ENCODE data around the gene LPAR5. TPM values are rescaled to one million over a fixed set of nuclear protein-coding genes. Genes with fewer than 3 reads are reported as not detected.

LPAR5 gene
- polyA plus RNA-seq (2013, experiment 1 of 2): 0.37 TPM
- polyA plus RNA-seq (2013, experiment 2 of 2): 0.28 TPM

GRCh38 chr12:6635856-6636531 lies at the start of gene LPAR5:
LPAR5 (minus strand) TSS chr12:6635959; CDS start chr12:6621248, 14,711 bp downstream.
- Histone ChIP-seq H2BK15ac (replicated peaks; ENCODE audit: low read depth) (no peak within 1 kb of the TSS), H3K79me2 (ENCODE audit: control insufficient read depth, insufficient read depth, low read length) (no peaks in the 10 kb centered on the region), H2BK120ac (ENCODE audit: low read depth, low read length) (no peak within 1 kb of the TSS), H3K23ac (ENCODE audit: low read length) (no peak within 1 kb of the TSS), H3K4me1 (ENCODE audit: control insufficient read depth, low read depth, low read length) (peaks cover 8% of the 10 kb centered on the region), H3K4ac (ENCODE audit: low read depth, low read length) (no peak within 1 kb of the TSS), H4K5ac (ENCODE audit: low read length) (no peak within 1 kb of the TSS), H3K36me3 (ENCODE audit: control insufficient read depth, insufficient read depth, low read length) (no peaks in the 10 kb centered on the region), H3K4me3 (ENCODE audit: low read length) (no peak within 1 kb of the TSS), H3K79me1 (ENCODE audit: low read length) (no peaks in the 10 kb centered on the region), H3K27ac (ENCODE audit: low read depth, low read length) (no peak within 1 kb of the TSS), H3K4me2 (ENCODE audit: low read length) (no peak within 1 kb of the TSS), H2AK5ac (ENCODE audit: low read length) (no peak within 1 kb of the TSS), H3K56ac (ENCODE audit: low read length) (peak within 1 kb of the TSS; percentile 30), H4K8ac (ENCODE audit: low read depth, low read length) (no peak within 1 kb of the TSS), H3K27me3 (ENCODE audit: insufficient read depth, low read length, poor library complexity) (no peaks in the 10 kb centered on the region), H3K9ac (ENCODE audit: low read length) (no peak within 1 kb of the TSS), H3K18ac (ENCODE audit: low read length) (no peak within 1 kb of the TSS), H2BK5ac (ENCODE audit: low read length) (no peak within 1 kb of the TSS)
- no peak for DNase-seq
- no CpG with 5 or more reads among the region's 18 CpGs for WGBS (ENCODE audit: extremely low coverage, insufficient coverage, low lambda C conversion rate)

GRCh38 chr12:6684609-6685008 lies 48.9 kb upstream of the LPAR5 start:
- Histone ChIP-seq H2AK5ac (ENCODE audit: low read length) (no peak overlapping the region), H3K56ac (ENCODE audit: low read length) (no peak overlapping the region), H2BK120ac (ENCODE audit: low read depth, low read length) (no peak overlapping the region), H2BK5ac (ENCODE audit: low read length) (no peak overlapping the region), H4K5ac (ENCODE audit: low read length) (no peak overlapping the region), H3K18ac (ENCODE audit: low read length) (no peak overlapping the region), H3K9ac (ENCODE audit: low read length) (no peak overlapping the region), H2BK15ac (replicated peaks; ENCODE audit: low read depth) (no peak overlapping the region), H4K8ac (ENCODE audit: low read depth, low read length) (no peak overlapping the region), H3K23ac (ENCODE audit: low read length) (no peak overlapping the region), H3K79me1 (ENCODE audit: low read length) (peaks cover 13% of the 10 kb centered on the region), H3K27ac (ENCODE audit: low read depth, low read length) (no peak overlapping the region), H3K79me2 (ENCODE audit: control insufficient read depth, insufficient read depth, low read length) (peaks cover 63% of the 10 kb centered on the region), H3K4me2 (ENCODE audit: low read length) (no peak overlapping the region), H3K4me3 (ENCODE audit: low read length) (no peak overlapping the region), H3K4me1 (ENCODE audit: control insufficient read depth, low read depth, low read length) (no peaks in the 10 kb centered on the region), H3K27me3 (ENCODE audit: insufficient read depth, low read length, poor library complexity) (no peaks in the 10 kb centered on the region), H3K36me3 (ENCODE audit: control insufficient read depth, insufficient read depth, low read length) (no peaks in the 10 kb centered on the region), H3K4ac (ENCODE audit: low read depth, low read length) (no peak overlapping the region)
- no CpG with 5 or more reads among the region's 6 CpGs for WGBS (ENCODE audit: extremely low coverage, insufficient coverage, low lambda C conversion rate)
- DNase-seq: peak; percentile 56

GRCh38 chr12:6676962-6677361 lies 41.2 kb upstream of the LPAR5 start:
- no peak overlapping the region for H4K8ac ChIP-seq (ENCODE audit: low read depth, low read length)
- no peak for DNase-seq
- H3K4ac ChIP-seq (ENCODE audit: low read depth, low read length): no peak overlapping the region
- no peak overlapping the region for H3K18ac ChIP-seq (ENCODE audit: low read length)
- no peak overlapping the region for H3K9ac ChIP-seq (ENCODE audit: low read length)
- no peak overlapping the region for H3K56ac ChIP-seq (ENCODE audit: low read length)
- no peak overlapping the region for H3K4me3 ChIP-seq (ENCODE audit: low read length)
- peaks cover 10% of the 10 kb centered on the region for H3K79me2 ChIP-seq (ENCODE audit: control insufficient read depth, insufficient read depth, low read length)
- no peak overlapping the region for H3K27ac ChIP-seq (ENCODE audit: low read depth, low read length)
- no peak overlapping the region for H2BK5ac ChIP-seq (ENCODE audit: low read length)
- WGBS (ENCODE audit: extremely low coverage, insufficient coverage, low lambda C conversion rate): no CpG with 5 or more reads among the region's 5 CpGs
- no peak overlapping the region for H2BK15ac ChIP-seq (replicated peaks; ENCODE audit: low read depth)
- no peaks in the 10 kb centered on the region for H3K4me1 ChIP-seq (ENCODE audit: control insufficient read depth, low read depth, low read length)
- no peak overlapping the region for H2AK5ac ChIP-seq (ENCODE audit: low read length)
- H3K4me2 ChIP-seq (ENCODE audit: low read length): no peak overlapping the region
- H3K36me3 ChIP-seq (ENCODE audit: control insufficient read depth, insufficient read depth, low read length): peaks cover 32% of the 10 kb centered on the region
- no peak overlapping the region for H3K23ac ChIP-seq (ENCODE audit: low read length)
- no peak overlapping the region for H4K5ac ChIP-seq (ENCODE audit: low read length)
- H3K79me1 ChIP-seq (ENCODE audit: low read length): peaks cover 7% of the 10 kb centered on the region
- H2BK120ac ChIP-seq (ENCODE audit: low read depth, low read length): no peak overlapping the region
- H3K27me3 ChIP-seq (ENCODE audit: insufficient read depth, low read length, poor library complexity): no peaks in the 10 kb centered on the region

GRCh38 chr12:6672143-6672542 lies 36.4 kb upstream of the LPAR5 start:
- Histone ChIP-seq H2BK5ac (ENCODE audit: low read length) (no peak overlapping the region), H3K36me3 (ENCODE audit: control insufficient read depth, insufficient read depth, low read length) (peaks cover 38% of the 10 kb centered on the region), H3K4me1 (ENCODE audit: control insufficient read depth, low read depth, low read length) (no peaks in the 10 kb centered on the region), H3K4me3 (ENCODE audit: low read length) (no peak overlapping the region), H3K18ac (ENCODE audit: low read length) (no peak overlapping the region), H2BK15ac (replicated peaks; ENCODE audit: low read depth) (no peak overlapping the region), H4K5ac (ENCODE audit: low read length) (no peak overlapping the region), H3K79me1 (ENCODE audit: low read length) (no peaks in the 10 kb centered on the region), H3K4me2 (ENCODE audit: low read length) (no peak overlapping the region), H3K9ac (ENCODE audit: low read length) (no peak overlapping the region), H3K79me2 (ENCODE audit: control insufficient read depth, insufficient read depth, low read length) (no peaks in the 10 kb centered on the region), H3K23ac (ENCODE audit: low read length) (no peak overlapping the region), H2BK120ac (ENCODE audit: low read depth, low read length) (no peak overlapping the region), H3K56ac (ENCODE audit: low read length) (no peak overlapping the region), H3K27ac (ENCODE audit: low read depth, low read length) (no peak overlapping the region), H3K27me3 (ENCODE audit: insufficient read depth, low read length, poor library complexity) (no peaks in the 10 kb centered on the region), H4K8ac (ENCODE audit: low read depth, low read length) (no peak overlapping the region), H2AK5ac (ENCODE audit: low read length) (no peak overlapping the region), H3K4ac (ENCODE audit: low read depth, low read length) (no peak overlapping the region)
- DNase-seq: no peak
- no CpG with 5 or more reads among the region's 18 CpGs for WGBS (ENCODE audit: extremely low coverage, insufficient coverage, low lambda C conversion rate)

GRCh38 chr12:6667559-6668210 lies 31.9 kb upstream of the LPAR5 start:
- no CpG with 5 or more reads among the region's 8 CpGs for WGBS (ENCODE audit: extremely low coverage, insufficient coverage, low lambda C conversion rate)
- H3K23ac ChIP-seq (ENCODE audit: low read length): no peak overlapping the region
- no peak overlapping the region for H2AK5ac ChIP-seq (ENCODE audit: low read length)
- H3K4ac ChIP-seq (ENCODE audit: low read depth, low read length): no peak overlapping the region
- no peak overlapping the region for H3K4me2 ChIP-seq (ENCODE audit: low read length)
- DNase-seq: peak; percentile 70
- H2BK5ac ChIP-seq (ENCODE audit: low read length): no peak overlapping the region
- H3K18ac ChIP-seq (ENCODE audit: low read length): no peak overlapping the region
- no peaks in the 10 kb centered on the region for H3K4me1 ChIP-seq (ENCODE audit: control insufficient read depth, low read depth, low read length)
- H3K36me3 ChIP-seq (ENCODE audit: control insufficient read depth, insufficient read depth, low read length): peaks cover 26% of the 10 kb centered on the region
- H3K9ac ChIP-seq (ENCODE audit: low read length): no peak overlapping the region
- no peaks in the 10 kb centered on the region for H3K79me2 ChIP-seq (ENCODE audit: control insufficient read depth, insufficient read depth, low read length)
- H3K27ac ChIP-seq (ENCODE audit: low read depth, low read length): no peak overlapping the region
- no peak overlapping the region for H3K4me3 ChIP-seq (ENCODE audit: low read length)
- H3K27me3 ChIP-seq (ENCODE audit: insufficient read depth, low read length, poor library complexity): no peaks in the 10 kb centered on the region
- H2BK120ac ChIP-seq (ENCODE audit: low read depth, low read length): no peak overlapping the region
- no peak overlapping the region for H3K56ac ChIP-seq (ENCODE audit: low read length)
- no peaks in the 10 kb centered on the region for H3K79me1 ChIP-seq (ENCODE audit: low read length)
- no peak overlapping the region for H4K5ac ChIP-seq (ENCODE audit: low read length)
- no peak overlapping the region for H2BK15ac ChIP-seq (replicated peaks; ENCODE audit: low read depth)
- no peak overlapping the region for H4K8ac ChIP-seq (ENCODE audit: low read depth, low read length)

Measured in mesendoderm (in vitro differentiated cells).